Measurements from ENCODE around the gene CRADD. TPM values are rescaled to one million over a fixed set of nuclear protein-coding genes. Genes with fewer than 3 reads are reported as not detected.

CRADD gene
- total RNA-seq, 4 donors from 2014 or later: 19.4 to 28.7 (median 22.6) TPM

GRCh38 chr12:93901739-93902138 lies 224.6 kb downstream of the CRADD start:
- Histone ChIP-seq H3K9me3 (no peaks in the 10 kb centered on the region), H3K4me1 (no peaks in the 10 kb centered on the region), H3K4me3 (no peak overlapping the region), H3K27ac (no peak overlapping the region), H3K36me3 (no peaks in the 10 kb centered on the region), H3K27me3 (no peaks in the 10 kb centered on the region)
- in situ Hi-C loops (cut with MboI; ENCODE audit: low sequenced_read_pairs in 4 of 4): no loop called here
- intact Hi-C loops (cut with DNase I; ENCODE audit: low total_unique reads): no loop called here
- ATAC-seq (no peak), DNase-seq (no peak)
- TF ChIP-seq, protein P1, sequence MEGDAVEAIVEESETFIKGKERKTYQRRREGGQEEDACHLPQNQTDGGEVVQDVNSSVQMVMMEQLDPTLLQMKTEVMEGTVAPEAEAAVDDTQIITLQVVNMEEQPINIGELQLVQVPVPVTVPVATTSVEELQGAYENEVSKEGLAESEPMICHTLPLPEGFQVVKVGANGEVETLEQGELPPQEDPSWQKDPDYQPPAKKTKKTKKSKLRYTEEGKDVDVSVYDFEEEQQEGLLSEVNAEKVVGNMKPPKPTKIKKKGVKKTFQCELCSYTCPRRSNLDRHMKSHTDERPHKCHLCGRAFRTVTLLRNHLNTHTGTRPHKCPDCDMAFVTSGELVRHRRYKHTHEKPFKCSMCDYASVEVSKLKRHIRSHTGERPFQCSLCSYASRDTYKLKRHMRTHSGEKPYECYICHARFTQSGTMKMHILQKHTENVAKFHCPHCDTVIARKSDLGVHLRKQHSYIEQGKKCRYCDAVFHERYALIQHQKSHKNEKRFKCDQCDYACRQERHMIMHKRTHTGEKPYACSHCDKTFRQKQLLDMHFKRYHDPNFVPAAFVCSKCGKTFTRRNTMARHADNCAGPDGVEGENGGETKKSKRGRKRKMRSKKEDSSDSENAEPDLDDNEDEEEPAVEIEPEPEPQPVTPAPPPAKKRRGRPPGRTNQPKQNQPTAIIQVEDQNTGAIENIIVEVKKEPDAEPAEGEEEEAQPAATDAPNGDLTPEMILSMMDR (IDR thresholded peaks at IDR 0.05 in 4 of 5, conservative IDR thresholded peaks at IDR 0.05 in 1 of 5): no peak
- TF ChIP-seq POLR2A (IDR thresholded peaks at IDR 0.05): no peak

DNA sequence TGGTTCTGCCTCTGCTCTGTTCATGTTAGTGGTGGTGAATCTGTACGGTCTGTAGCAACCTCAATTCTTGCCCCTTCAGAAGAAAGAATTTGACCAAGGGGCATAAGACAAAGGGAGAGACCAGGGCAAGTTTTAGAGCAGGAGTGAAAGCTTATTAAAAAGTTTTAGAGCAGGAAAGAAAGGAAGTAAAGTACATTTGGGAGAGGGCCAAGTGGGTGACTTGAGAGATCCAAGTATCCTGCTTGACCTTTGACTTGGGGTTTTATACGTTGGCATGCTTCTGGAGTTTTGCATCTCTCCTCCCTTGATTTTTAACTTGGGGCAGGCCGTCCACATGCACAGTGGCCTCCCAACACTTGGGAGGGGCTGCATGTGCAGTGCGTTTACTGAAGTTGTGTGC lies 225.0 kb downstream of the CRADD start:
- H3K9me3 ChIP-seq: no peaks in the 10 kb centered on the region
- DNase-seq: no peak
- no peak overlapping the region for H3K27ac ChIP-seq
- no peak overlapping the region for H3K4me3 ChIP-seq
- H3K36me3 ChIP-seq: no peaks in the 10 kb centered on the region
- no peaks in the 10 kb centered on the region for H3K4me1 ChIP-seq
- no peak for ATAC-seq
- intact Hi-C loops (cut with DNase I; ENCODE audit: low total_unique reads) (no loop called here), in situ Hi-C loops (cut with MboI; ENCODE audit: low sequenced_read_pairs in 4 of 4) (no loop called here)
- H3K27me3 ChIP-seq: no peaks in the 10 kb centered on the region
- TF ChIP-seq POLR2A (IDR thresholded peaks at IDR 0.05): no peak
- TF ChIP-seq, protein P1 (IDR thresholded peaks at IDR 0.05 in 4 of 5, conservative IDR thresholded peaks at IDR 0.05 in 1 of 5): no peak

- Histone ChIP-seq H3K36me3 (no peaks in the 10 kb centered on the region), H3K9me3 (no peaks in the 10 kb centered on the region), H3K27me3 (no peaks in the 10 kb centered on the region), H3K4me3 (no peak overlapping the region), H3K4me1 (no peaks in the 10 kb centered on the region), H3K27ac (no peak overlapping the region)
- ATAC-seq (no peak), DNase-seq (no peak)
- in situ Hi-C loops (cut with MboI; ENCODE audit: low sequenced_read_pairs in 4 of 4) (no loop called here), intact Hi-C loops (cut with DNase I; ENCODE audit: low total_unique reads) (no loop called here)
- TF ChIP-seq, protein P1 (IDR thresholded peaks at IDR 0.05 in 4 of 5, conservative IDR thresholded peaks at IDR 0.05 in 1 of 5): no peak
- no peak for TF ChIP-seq POLR2A (IDR thresholded peaks at IDR 0.05)
These were observed 225.8 kb downstream of the CRADD start for GRCh38 chr12:93902736-93903562.

DNA sequence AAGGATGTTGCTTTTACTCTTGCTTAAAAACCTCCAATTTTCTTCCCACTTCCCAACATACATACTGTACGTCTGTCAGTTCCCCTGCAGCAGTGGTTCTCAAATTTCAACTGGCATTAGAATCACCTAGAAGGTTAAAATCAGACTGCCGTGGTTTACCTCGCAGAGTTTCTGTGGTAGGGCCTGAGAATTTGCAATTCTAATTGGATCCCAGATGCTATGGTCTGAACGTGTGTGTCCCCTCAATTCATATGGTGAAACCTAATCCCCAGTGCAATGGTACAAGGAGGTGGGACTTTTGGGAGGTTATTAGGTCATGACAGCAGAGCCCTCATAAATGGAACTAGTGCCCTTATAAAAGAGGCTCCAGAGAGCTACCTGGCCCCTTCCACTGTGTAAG lies 226.9 kb downstream of the CRADD start:
- no peaks in the 10 kb centered on the region for H3K27me3 ChIP-seq
- no peak for DNase-seq
- no peaks in the 10 kb centered on the region for H3K9me3 ChIP-seq
- H3K4me3 ChIP-seq: no peak overlapping the region
- H3K27ac ChIP-seq: no peak overlapping the region
- in situ Hi-C loops (cut with MboI; ENCODE audit: low sequenced_read_pairs in 4 of 4) (no loop called here), intact Hi-C loops (cut with DNase I; ENCODE audit: low total_unique reads) (no loop called here)
- H3K36me3 ChIP-seq: no peaks in the 10 kb centered on the region
- H3K4me1 ChIP-seq: no peaks in the 10 kb centered on the region
- ATAC-seq: no peak
- TF ChIP-seq, protein P1 (IDR thresholded peaks at IDR 0.05 in 4 of 5, conservative IDR thresholded peaks at IDR 0.05 in 1 of 5): no peak
- no peak for TF ChIP-seq POLR2A (IDR thresholded peaks at IDR 0.05)

All from gastrocnemius medialis (tissue), 4 donors.